Tibial artery (tissue), 4 donors: ENCODE results near the gene KRT74.
"Not testable (repeated sequence)": the region's sequence is repeated elsewhere in the genome, so short reads cannot be mapped to it uniquely, and the experiment has no call there.

Experiments
- DNase-seq, 2 donors: peaks; one replicate each; pipeline ENCODE4 v3.0.0-alpha.2; 2019
- H3K27ac ChIP-seq, 2 donors: fragments of 200-600 bp; sonication (generic) in 1 of 2; 1 replicate in 1 of 2; 2 replicates in 1 of 2; pipeline ENCODE4 v1.5.1; 2018 to 2019; ENCODE audit warnings: mild to moderate bottlenecking in 1 of 2
- H3K27me3 ChIP-seq, 2 donors: fragments of 200-600 bp; sonication (generic) in 1 of 2; one replicate each; pipeline versions ENCODE4 v1.5.1 to v1.6.0; 2016 to 2019
- H3K36me3 ChIP-seq, 3 donors: fragments of 200-600 bp; sonication (generic) in 2 of 3; one replicate each; pipeline ENCODE4 v1.5.1; 2016 to 2019; ENCODE audit warnings: mild to moderate bottlenecking in 2 of 3
- H3K4me1 ChIP-seq, 4 donors: fragments of 200-600 bp; sonication (generic) in 2 of 4; 1 replicate in 3 of 4; 2 replicates in 1 of 4; pipeline ENCODE4 v1.5.1; 2016 to 2019
- H3K4me3 ChIP-seq, 2 donors: fragments of 200-600 bp; sonication (generic) in 1 of 2; 1 replicate in 1 of 2; 2 replicates in 1 of 2; pipeline ENCODE4 v1.5.1; 2018 to 2019; ENCODE audit warnings: mild to moderate bottlenecking in 2 of 2
- H3K9me3 ChIP-seq, 3 donors: fragments of 200-600 bp; sonication (generic) in 1 of 3; one replicate each; pipeline ENCODE4 v1.5.1; 2016 to 2019
- intact Hi-C: fragments of 100-400 bp; cut with DNase I; formaldehyde crosslinking; loops from one replicate; pipeline ENCODE4 v1.15.0; 2023; ENCODE audit warnings: low total_unique reads
- TF ChIP-seq, protein P1 (sequence below), 2 experiments: fragments of 200-600 bp in 1 of 2; fragments of 450-650 bp in 1 of 2; IDR thresholded peaks; one replicate each; pipeline ENCODE4 v1.5.1; 2017 to 2019; ENCODE audit warnings: antibody characterized with exemption in 2 of 2, mild to moderate bottlenecking in 1 of 2, moderate library complexity in 1 of 2

KRT74 gene

DNA sequence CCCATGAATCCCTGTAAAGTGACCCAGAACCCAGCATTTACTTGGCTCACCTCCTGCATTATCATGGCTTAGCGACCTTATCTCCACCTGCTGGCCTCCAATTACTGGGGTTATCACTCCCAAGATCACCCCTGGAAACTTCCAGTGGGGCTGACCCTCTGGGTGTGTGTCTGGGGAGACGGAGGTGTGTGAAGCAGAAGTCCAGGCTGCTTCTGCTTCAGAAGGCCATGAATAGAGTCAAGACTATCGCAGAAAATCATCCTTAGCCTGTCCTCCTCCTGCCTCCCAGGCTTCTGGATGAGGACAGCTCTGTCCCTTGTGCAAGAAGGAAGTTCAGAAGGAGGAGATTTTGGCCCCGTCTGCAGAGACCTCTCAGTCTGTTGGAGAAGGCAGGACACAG is 28.0 kb upstream of the KRT74 start:
- H3K27ac ChIP-seq, result no peak overlapping the region
- intact Hi-C loops, result no loop called here
- TF ChIP-seq, protein P1, sequence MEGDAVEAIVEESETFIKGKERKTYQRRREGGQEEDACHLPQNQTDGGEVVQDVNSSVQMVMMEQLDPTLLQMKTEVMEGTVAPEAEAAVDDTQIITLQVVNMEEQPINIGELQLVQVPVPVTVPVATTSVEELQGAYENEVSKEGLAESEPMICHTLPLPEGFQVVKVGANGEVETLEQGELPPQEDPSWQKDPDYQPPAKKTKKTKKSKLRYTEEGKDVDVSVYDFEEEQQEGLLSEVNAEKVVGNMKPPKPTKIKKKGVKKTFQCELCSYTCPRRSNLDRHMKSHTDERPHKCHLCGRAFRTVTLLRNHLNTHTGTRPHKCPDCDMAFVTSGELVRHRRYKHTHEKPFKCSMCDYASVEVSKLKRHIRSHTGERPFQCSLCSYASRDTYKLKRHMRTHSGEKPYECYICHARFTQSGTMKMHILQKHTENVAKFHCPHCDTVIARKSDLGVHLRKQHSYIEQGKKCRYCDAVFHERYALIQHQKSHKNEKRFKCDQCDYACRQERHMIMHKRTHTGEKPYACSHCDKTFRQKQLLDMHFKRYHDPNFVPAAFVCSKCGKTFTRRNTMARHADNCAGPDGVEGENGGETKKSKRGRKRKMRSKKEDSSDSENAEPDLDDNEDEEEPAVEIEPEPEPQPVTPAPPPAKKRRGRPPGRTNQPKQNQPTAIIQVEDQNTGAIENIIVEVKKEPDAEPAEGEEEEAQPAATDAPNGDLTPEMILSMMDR (IDR thresholded peaks at IDR 0.05), result no peak
- H3K9me3 ChIP-seq, result no peaks in the 10 kb centered on the region
- peaks cover 0 to 37% of the 10 kb centered on the region in 2 donors for H3K27me3 ChIP-seq
- H3K36me3 ChIP-seq, result no peaks in the 10 kb centered on the region
- H3K4me1 ChIP-seq, result no peaks in the 10 kb centered on the region
- H3K4me3 ChIP-seq, result no peak overlapping the region
- DNase-seq, result no peak

DNA sequence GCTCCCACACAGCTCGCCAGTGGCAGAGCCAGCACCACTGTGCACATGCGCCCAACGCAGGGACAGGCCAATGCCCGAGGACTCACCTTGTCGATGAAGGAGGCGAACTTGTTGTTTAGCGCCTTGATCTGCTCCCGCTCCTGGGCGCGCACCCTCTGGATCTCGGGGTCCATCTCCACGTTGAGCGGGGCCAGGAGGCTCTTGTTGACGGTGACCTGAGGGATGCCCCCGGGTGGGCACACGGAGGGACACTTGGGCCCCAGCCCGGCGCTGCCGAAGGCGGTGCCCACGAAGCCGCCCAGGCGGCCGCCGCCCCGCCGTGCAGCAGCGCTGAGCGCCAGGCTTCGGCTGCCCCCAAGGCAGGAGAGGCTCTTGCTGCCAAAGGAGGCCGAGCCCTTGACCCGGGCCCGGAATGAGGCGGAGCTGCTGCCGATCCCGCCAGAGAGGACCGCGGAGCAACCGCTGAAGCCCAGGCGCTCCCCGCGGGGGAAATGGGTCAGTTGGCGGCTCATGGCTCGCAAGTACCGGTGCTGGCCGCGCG is 27.4 kb upstream of the KRT74 start, which contains the start of gene KRT72:
TSS of gene KRT72 (minus strand) at position 523 of the 541 bp plus-strand sequence. CDS start at position 512, 11 bp downstream.
- H3K4me3 ChIP-seq, result no peak within 1 kb of the TSS

DNA sequence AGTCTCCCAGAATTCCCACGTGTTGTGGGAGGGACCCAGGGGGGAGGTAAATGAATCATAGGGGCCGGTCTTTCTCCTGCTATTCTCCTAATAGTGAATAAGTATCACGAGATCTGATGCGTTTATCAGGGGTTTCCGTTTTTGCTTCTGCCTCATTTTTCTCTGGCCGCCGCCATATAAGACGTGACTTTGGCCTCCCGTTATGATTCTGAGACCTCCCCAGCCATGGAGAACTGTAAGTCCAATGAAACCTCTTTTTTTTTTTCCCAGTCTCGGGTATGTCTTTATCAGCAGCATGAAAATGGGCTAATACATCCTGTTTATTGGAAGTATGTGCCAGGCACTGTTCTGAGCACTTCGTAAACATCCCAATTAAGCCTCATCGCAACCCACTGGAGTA is 26.8 kb upstream of the KRT74 start:
- Histone ChIP-seq H3K4me3 (no peak overlapping the region), H3K4me1 (no peaks in the 10 kb centered on the region), H3K9me3 (no peaks in the 10 kb centered on the region), H3K27ac (no peak overlapping the region), H3K36me3 (no peaks in the 10 kb centered on the region), H3K27me3 (peaks cover 0 to 37% of the 10 kb centered on the region in 2 donors)
- TF ChIP-seq, protein P1 (IDR thresholded peaks at IDR 0.05), result no peak
- DNase-seq, result no peak
- intact Hi-C loops, result no loop called here

More for the DNA sequence above, 27.4 kb upstream of the KRT74 start, which contains the start of gene KRT72:
- Histone ChIP-seq H3K36me3 (no peaks in the 10 kb centered on the region), H3K9me3 (no peaks in the 10 kb centered on the region), H3K27me3 (peaks cover 0 to 37% of the 10 kb centered on the region in 2 donors), H3K27ac (no peak within 1 kb of the TSS), H3K4me1 (no peaks in the 10 kb centered on the region)
- TF ChIP-seq, protein P1 (IDR thresholded peaks at IDR 0.05), result no peak
- intact Hi-C loops, result no loop called here
- DNase-seq, result no peak

DNA sequence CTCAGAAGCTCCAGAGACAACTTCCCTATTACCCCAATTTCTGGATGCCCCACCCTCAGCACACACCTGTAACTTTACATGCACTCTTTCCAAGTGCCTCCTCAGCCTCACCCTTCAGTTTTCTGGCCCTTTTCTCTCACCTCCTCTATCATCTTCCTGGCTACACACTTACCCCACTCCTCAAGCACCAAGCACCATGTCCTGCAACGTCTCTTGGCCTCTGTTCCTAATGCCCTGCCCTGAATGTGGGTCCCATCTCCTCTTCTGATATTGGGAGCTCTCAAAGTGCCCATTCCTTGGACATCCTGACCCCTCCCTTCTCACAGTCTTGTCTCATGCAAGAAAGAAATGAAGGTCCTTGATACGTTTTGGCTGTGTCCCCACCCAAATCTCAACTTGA is 26.4 kb upstream of the KRT74 start:
- no peak for DNase-seq
- TF ChIP-seq, protein P1 (IDR thresholded peaks at IDR 0.05), result no peak

DNA sequence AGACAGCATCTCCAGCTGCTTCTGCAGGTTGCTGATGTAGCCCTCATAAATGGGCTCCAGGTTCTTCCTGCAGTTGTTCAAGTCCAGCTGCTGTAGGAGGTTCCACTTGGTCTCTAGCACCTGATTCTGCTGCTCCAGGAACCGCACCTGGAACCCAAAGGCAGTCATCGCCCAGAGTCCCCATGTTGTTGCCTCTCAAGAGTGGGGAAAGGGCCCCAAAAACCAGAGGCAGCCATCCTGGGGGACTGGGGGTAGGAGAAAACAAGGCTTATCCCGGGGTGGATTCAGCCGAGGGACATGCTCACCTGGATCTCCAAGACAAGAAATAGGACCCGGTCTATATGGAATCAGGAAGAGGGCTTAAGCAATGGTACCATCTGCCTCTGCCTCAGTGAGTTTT is 25.3 kb upstream of the KRT74 start:
- Histone ChIP-seq H3K4me1 (no peaks in the 10 kb centered on the region), H3K27me3 (peaks cover 0 to 37% of the 10 kb centered on the region in 2 donors), H3K4me3 (no peak overlapping the region), H3K27ac (no peak overlapping the region), H3K36me3 (no peaks in the 10 kb centered on the region), H3K9me3 (no peaks in the 10 kb centered on the region)
- intact Hi-C loops, result loop anchor here (10.0 kb wide), 1 partner anchor 366 kb away; no protein-coding TSS in a partner anchor
- TF ChIP-seq, protein P1 (IDR thresholded peaks at IDR 0.05), result no peak
- no peak for DNase-seq

More for the DNA sequence above, 26.4 kb upstream of the KRT74 start:
- intact Hi-C loops, result no loop called here
- Histone ChIP-seq H3K27ac (no peak overlapping the region), H3K36me3 (no peaks in the 10 kb centered on the region), H3K27me3 (peaks cover 0 to 37% of the 10 kb centered on the region in 2 donors), H3K9me3 (no peaks in the 10 kb centered on the region), H3K4me3 (no peak overlapping the region), H3K4me1 (no peaks in the 10 kb centered on the region)

DNA sequence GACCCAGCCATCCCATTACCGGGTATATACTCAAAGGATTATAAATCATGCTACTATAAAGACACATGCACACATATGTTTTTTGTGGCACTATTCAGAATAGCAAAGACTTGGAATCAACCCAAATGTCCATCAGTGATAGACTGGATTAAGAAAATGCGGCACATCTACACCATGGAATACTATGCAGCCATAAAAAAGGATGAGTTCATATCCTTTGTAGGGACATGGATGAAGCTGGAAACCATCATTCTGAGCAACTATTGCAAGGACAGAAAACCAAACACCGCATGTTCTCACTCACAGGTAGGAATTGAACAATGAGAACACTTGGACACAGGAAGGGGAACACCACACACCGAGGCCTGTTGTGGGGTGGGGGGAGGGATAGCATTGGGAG is 20.6 kb upstream of the KRT74 start:
- H3K4me3 ChIP-seq, H3K36me3 ChIP-seq, H3K9me3 ChIP-seq, H3K4me1 ChIP-seq, H3K27ac ChIP-seq: not testable (repeated sequence)
- peak in 1 of 2 donors; percentile 3 for DNase-seq
- peaks cover 0 to 33% of the 10 kb centered on the region in 2 donors for H3K27me3 ChIP-seq
- intact Hi-C loops, result loop anchor here (10.0 kb wide), 1 partner anchor 371 kb away; no protein-coding TSS in a partner anchor
